ENCODE data around the gene STK24.
"Not testable (repeated sequence)": the region's sequence is repeated elsewhere in the genome, so short reads cannot be mapped to it uniquely, and the experiment has no call there.

The STK24 gene

DNA sequence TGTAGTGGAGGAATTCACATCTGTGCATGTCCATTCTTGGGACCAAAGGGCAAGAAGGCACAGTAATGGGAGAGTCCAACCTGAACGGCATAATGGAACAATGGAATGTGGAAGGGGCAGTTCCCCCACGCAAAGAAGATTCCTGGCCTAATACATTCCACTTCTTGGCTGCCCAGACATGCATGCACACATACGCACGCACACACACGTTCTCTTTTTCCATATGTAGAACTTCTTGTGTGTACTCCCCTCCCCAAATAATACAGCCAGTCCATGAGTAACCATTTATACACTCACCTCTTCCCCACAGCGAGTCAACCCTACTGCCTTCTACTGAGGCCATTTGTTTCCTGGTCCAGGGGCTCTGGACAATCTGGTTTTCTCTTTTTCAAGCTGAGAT, 6.0 kb upstream of the STK24 start:
- DNase-seq (ENCODE audit: low read depth in 2 of 2): no peak

DNA sequence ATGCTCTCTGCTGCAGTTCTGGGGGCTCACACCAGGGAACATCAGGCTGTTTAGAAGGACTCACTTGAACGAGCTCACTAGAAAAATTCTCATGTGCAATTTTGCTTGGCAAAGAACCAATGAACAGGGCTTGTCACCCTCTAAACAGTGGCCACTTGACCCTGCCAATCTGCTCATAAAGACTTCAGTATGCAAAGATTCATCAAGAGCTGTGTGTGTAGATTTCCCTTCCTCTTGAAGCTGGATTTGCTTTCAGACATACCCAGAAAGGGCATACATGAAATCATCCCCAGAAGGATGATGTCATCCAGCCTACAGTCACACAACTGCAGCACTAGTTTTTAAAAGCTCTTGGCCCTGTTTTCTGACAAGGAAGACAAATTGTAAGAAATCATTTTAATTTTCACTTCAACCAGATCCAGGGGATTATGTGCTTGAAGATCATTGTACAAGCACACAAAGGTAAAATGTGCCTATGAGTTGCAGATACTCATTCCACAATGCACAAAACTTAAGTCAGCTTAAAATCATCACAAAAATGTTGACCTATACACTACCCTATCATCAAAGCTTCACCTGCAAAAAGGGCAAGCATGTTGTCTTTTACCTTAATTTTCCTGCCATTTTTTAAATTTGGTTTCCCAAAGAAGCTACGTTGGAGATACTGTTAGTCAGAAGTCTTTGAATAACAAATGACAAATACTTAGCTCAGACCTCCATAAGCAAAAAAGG, 5.2 kb upstream of the STK24 start:
- no peak for DNase-seq (ENCODE audit: low read depth in 2 of 2)

DNA sequence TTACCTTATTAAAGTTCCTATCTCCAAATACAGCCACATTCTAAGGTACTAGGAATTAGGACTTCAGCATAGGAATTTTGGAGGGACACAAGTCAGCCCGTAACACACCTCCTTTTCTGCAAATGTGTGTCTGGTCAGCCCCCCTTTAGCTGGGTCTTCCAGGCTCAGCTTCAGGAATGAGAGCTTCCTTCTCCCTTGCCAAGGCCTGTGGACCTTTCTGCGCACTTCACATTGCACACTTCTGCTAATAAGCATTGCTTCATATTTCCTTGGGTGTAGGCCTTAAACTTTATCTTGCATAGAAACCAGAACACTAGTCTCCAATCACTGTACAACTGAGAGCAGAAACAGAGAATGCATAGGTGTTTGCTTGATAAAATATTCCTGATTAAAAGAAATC, 4.5 kb upstream of the STK24 start:
- DNase-seq (ENCODE audit: low read depth in 2 of 2): no peak

DNA sequence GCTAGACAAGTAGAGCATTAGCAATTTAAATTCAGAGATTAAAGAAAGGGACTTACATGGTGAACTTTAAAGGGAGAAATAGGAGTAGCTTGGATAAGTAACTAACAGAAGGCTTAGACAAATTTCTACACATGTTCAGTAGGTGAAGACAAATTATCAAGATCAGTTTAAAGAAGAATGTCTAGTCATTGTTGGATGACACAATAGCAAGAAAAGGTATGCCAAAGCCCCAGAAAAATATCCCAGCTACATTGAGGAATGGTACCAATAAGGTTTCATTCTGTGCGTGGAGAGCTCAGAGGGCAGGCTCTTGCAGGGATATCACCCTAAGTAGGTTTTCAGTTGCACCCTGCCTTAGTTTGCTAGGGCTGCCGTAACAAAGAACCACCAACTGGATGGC, 3.5 kb upstream of the STK24 start:
- DNase-seq (ENCODE audit: low read depth in 2 of 2): no peak

DNA sequence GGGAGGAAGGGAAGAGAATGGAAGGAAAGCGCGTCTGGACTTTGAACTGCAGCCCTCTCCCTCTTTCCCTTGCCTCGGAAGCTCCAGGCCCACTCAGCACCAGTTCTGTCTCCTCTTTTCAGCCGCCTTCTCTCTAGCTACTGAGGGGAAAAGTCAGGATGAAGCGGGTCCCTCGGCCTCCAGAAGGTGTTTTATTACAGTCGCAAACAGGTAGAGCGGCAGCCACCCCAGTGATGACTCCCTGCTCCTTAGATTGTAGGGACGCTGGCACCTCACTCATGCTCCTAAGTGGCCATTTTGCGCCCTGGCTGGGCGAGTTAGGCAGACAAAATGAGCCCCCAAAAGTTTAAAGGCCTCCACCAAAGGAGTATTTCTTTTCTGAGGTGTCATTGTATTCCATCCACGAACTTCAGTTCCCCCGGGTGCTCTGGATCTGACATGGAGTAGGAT, 954 bp upstream of the STK24 start:
- no peak for DNase-seq (ENCODE audit: low read depth in 2 of 2)

DNA sequence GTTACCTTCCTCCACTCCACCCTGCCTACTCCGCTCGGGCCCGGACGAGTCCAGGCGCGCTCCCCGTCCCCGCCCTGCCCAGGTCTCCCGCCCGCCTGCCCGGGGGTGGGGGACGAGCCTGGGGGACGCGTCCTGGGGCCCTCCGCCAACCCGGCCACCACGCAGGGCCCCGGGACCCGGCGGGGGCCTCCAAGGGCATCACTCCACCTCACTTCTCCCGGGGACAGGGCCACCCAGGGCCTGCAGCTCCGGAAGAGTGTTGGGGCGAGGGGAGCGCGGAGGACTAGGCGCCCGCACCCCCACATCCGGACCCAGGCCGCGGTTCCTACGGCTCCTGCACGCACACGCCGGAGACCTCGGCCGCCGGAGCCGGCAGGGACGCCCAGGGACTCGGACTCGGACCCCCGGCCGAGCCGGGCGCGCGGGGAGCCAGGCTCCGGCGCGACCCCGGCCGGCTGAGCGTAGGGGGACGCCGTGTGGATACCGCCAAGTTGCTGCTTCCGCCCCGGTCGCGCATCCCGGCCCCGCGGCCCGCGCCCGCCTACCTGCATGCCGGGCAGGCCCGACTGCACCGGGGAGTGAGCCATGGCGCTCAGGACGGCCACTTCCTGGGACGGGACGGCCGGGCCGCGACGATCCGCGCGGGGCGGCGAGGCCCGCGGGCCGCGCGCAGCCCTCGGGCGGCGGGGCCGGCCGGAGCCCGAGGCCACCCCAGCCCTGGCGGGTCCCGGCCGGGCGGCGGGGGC, 534 bp downstream of the STK24 start:
- DNase-seq (ENCODE audit: low read depth in 2 of 2): no peak

DNA sequence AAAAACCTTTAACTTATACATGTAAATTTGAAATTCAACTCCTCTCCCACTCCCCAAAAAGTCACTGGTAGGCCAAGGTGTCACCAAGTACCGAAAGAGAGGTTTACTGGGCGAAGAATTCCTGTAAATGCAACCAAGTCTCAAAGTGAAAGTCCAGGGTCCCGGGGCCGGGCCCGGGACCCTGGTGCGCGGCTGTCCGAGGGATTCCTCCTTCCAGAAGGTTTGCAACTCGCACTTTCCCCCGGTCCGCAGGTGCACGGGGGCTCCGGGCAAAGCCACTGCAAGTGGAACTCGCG, 1.1 kb downstream of the STK24 start:
- DNase-seq (ENCODE audit: low read depth in 2 of 2): no peak

DNA sequence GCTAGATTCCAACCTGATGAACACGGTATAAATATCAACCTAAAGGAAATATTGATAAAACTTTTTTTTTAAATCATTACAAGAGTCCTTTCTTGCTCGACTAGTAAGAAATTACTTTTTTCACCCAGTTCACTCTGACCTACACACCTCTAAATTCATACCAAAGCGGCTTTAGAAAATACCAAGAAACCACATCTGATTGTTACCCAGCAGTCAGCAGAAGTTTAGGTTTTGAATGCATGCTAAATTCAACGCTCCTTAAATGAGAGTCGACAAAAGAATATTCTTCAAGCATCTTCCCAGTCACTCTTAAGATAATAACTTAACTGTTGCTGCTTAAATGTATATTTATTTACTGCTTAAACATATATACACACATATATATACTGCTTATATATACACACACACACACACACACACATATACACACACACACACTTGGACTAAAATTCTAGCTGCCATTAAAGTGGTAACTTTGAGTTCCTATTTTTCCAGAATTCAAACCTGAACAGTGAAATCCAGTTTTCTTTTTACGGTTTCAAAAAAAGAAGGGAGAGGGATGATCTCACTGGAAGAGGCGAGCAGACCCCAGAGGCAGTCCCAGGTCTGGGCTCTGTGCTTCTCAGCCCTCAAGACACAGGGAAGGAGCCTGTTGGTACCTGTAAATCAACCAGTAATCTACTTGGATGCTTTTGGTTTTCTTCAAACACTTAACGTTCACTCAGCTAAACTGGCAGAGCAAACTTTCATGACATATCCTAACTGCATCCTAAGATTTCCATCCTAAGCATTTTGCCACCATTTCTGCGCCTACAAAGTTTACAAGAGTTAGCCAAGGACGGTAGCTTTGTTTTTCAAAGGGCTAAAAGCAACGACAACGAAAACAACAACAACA, 1.7 kb downstream of the STK24 start:
- no peak for DNase-seq (ENCODE audit: low read depth in 2 of 2)

DNA sequence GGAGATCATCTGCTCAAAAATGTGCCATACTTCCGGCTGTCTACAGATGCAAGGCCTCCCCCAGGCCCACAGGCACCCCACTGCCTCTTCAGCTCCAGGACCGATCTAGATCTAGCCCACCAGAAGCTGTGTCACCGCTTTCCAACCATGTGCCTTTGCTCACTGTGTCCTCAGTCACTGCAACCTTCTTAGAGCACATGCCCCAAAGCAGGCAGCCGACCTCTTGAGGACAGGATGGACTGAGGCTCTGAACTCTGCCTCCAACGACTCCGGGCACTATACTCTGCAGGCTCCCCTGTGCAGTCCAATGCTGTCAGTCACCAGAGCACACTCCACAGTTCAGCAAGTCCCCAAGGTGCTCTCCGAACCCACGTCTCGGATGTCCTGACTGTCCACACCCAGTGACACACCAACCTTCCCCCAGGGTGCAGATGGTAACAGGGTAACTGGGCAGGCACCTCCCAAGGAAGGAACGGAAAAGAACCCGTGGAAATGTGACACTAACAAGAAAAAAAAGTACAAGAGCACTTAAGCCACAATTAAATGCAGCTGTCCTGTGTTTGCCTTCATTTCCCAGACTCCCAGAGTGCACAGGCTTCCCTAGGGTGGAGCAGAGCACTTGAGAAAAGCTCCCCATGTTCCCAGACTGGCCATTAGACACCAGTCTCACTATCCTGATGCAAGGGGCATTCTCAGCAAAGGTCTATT, 4.8 kb downstream of the STK24 start:
- no peak for DNase-seq (ENCODE audit: low read depth in 2 of 2)

DNA sequence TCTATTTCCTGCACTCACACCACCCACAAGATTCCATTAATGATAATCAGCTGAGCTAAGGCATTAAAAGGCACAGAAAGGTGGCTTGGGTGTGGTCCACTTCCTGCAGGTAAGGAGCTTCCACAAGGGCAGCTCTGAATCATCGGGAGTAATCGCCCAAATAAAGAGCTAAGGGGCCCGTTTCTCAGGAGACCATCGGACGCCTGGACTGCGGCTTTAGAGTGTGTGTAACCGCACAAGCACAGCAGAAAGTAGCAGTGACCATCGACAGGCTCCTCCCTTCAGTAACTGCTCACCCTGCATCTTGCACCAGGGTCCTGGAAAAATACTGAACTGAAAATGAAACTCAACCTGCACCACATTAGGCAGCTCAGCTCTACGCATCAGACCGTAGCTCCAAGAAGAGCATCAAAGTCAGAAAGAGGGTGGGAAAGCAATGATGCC, 6.0 kb downstream of the STK24 start:
- no peak for DNase-seq (ENCODE audit: low read depth in 2 of 2)

DNA sequence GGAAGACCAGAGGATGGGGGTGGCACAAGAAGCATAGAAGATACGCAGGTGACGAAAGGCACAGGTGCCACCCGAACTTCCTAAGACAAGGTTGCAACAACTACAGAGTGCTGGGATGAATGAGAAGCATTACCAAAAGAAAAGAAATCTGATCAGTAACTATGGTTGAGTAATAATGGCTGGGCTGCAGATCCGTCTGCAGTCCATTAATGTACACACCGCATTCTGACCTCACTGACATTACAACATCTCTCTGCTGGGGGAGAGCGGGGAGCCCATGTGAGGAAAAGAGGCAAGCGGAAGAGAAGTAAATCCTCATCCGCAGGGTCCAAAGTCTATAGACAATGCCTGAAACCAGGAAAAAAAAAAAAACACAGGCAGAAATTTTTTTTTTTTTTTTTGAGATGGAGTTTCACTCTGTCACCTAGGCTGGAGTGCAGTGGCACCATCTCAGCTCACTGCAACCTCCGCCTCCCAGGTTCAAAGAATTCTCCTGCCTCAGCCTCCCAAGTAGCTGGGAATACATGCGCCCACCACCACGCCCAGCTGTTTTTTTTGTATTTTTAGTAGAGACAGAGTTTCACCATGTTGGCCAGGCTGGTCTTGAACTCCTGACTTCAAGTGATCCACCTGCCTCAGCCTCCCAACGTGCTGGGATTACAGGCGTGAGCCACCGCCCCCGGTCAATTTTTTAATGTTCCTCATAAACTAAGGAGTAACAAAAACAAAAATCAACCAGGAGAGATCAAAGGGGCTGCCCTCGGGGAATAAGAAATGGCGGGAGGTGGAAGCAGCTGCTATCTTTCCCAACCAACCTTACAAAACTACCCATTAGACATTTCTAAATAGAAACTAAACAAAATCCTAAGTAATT, 7.2 kb downstream of the STK24 start:
- not testable (repeated sequence) for DNase-seq (ENCODE audit: low read depth in 2 of 2)

DNA sequence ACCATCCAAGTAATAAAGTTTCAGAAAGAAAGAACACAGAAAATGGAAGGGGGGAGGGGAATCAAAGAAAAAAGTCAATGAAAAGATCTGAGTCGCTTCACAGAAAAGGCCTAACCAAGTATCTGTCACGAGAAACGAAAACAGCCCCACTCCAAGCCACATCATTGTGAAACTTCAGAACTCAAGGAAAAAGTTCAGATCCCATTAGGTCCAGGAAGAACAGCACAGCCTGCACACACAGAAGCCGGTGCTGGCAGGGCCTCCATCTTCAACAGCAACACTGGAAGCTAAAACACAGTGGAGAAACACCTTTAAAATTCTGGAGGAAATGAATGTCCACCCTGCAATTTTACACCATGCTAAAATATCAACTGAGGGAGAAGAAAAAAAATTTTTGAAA, 8.0 kb downstream of the STK24 start:
- no peak for DNase-seq (ENCODE audit: low read depth in 2 of 2)

DNA sequence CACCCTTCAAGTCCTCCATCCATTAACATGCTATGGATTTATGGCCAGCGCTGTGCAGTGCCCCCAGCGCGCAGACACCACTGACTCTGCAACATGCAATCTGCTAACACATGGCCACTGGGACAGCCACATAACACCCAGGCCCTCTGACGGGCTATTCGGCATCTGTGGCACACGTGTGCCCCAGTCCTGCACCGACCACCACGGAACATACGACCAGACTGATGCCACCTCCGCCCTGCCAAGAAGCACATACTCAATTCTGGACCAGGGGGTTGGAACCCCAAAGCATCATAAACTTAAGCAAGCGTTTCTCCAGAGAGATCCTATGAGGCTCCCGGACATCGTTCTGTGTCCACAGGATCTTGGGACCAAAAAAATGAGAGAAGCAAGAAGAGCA, 9.8 kb downstream of the STK24 start:
- DNase-seq (ENCODE audit: low read depth in 2 of 2): no peak

DNA sequence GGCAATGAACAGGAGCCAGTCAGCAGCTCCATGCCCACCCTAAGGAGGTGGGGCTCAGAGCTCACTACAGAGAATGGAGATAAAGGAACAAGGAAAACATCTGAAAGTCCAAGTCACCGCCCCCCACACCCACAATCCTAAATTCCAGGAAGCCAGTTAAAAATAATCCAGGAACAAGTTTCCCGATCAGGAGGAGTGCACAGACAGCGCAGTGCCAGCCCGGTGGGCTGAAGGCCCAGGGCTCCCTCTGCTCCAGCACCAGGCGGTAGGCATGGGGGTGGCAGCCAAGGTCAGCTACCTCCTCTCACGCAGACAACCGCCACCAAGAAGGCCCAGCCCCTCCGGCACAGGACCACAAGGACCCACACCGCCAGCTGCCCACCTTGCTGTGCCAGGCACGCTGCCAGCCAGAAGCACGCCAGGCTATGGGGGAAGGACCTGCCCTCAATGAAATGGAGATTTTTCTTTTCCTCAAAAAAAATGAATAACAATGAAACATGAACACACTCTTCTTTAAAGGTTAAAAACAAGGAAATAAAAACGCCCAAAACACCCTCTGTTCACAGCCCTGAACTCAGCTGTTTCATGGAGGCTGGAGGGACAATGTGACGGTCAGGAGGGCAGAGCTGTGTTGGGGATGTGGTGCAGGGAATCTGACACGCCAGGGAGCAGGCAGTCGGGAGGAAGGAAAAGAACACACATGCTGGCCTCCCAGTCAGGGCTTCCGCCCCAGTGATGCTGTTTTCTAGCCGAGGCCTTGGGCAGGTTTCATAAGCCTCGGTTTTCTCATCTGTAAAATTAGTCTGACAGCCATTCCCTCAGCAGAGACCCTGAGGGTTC, 11.0 kb downstream of the STK24 start:
- DNase-seq (ENCODE audit: low read depth in 2 of 2): no peak

DNA sequence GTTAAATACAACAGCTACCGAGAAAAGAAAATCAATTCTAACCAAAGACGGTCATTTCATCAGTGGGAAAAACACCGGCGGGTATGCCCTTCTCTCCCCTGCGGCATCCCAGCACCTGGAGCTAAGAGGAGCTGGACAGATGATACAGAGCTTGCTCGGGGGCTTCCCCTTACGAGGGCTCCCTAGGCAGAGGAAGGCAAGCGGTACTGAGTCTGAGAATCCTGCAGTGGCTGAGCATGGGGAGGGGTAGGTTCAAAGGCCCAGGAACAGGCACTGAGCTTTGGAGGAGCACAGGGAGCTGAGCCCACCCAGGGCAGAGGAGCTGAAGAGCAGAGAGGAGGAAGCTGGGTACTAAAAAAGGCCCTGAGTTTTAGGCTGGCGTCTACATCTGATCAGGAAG, 12.7 kb downstream of the STK24 start:
- DNase-seq (ENCODE audit: low read depth in 2 of 2): no peak

DNA sequence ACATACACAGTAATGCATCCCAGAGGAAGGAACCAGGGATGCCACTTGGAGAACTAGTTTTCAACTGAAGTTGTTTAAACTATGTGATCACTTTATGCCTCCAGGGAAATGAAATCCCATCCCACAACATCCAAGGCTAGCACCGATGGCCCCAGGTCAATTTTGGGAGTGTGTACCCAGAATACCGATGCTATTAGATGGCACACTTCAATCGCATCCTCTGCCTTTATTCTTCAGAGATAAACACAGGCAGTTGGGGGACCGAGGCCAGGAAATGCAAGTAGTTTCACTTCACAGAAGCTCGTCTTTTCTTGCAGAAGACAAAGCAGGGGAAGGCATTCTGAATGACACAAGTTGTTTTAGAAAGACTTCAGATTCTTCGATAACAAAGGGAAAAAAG, 13.8 kb downstream of the STK24 start:
- no peak for DNase-seq (ENCODE audit: low read depth in 2 of 2)

DNA sequence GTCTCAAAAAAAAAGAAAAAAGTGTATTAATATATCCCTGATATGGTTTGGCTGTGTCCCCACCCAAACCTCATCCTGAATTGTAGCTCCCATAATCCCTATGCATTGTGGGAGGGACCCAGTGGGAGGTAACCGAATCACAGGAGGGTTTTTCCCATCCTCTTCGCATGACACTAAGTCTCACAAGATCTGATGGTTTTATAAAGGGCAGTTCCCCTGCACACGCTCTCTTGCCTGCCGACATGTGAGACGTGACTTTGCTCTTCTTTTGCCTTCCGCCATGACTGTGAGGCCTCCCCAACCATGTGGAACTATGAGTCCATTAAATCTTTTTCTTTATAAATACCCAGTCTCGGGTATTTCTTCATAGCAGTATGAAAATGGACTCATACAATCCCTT, 17.7 kb downstream of the STK24 start:
- no peak for DNase-seq (ENCODE audit: low read depth in 2 of 2)

DNA sequence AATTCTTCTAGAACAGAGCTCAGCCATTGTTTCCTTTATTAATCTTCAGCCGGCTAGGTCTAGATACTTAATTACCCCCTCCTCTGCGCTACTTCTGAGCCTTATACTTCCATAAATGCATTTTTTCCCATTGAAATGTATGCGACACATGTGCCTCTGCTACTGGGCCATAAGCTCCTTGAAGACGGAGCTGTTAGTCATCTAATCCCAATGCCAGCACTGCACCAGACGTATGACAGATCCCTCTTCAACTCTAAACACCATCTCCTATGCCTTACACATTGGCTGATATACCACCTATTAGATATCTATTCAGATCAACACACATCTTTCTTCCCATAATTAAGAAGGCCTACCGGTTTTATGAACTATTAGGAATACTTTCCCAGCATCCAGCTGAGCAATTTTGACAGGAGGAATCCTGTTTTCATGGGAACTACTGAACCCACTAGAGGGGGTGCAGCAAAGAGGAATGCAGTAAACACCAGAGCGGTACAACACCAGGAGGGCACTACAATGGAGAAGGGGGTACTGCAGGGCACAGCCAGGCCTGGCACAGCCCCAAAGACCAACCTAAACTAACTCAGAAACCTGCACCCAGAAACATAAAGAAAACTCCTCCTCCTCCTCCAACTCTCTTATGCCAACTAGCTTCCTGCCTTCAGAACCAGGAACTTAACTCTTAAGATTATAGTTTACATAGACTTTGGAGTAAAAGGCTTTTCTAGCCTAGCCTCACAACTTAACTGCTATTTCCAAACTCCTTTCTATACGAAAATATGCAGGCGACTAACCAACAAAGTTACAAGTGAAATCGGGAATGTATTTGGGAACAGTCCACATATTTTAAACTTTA, 18.7 kb downstream of the STK24 start:
- no peak for DNase-seq (ENCODE audit: low read depth in 2 of 2)

DNA sequence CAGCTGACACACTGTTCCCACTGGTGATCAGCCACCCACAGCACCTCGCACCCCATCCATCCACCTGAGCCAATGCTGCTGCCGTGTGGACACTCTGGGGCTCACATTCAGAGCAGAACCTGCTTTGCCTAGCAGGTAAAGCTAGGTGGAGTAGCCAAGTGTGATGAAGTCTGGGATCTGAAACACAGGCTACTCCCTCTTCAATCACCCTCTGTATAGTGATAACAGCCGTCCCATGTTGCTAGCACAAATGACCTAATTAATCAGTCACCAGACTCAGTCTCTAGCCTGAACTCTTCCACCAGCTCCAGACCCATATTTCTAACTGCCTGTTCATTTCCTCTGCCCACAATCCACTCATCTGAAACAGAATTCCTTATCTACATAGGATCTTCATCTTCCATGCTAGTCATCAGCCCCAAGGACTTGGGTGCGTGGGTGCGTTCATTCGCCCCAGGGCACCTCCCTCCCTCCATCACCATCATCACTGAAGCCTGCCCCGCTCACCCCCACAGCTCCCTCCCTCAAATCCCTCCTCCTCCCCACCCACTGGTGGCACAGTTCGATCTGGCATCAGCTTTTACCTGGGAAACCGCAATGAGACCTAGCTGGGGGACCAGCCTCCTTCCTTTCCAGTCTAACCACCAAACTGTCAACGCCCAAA, 19.8 kb downstream of the STK24 start:
- DNase-seq (ENCODE audit: low read depth in 2 of 2): no peak

Measured in activated CD4-positive, alpha-beta T cell treated with anti-CD3 and anti-CD28 coated beads for 24 hours (primary cell).